Mesenchymal stem cell (in vitro differentiated cells and primary cell): ENCODE results near the gene PLCE1.
A peak's percentile ranks its signal among the peaks of the same experiment; 100 is the strongest.

Source experiments
- DNase-seq: peaks from one replicate; pipeline ENCODE4 v3.0.0-alpha.2; 2013
- H2AFZ ChIP-seq: one replicate; pipeline ENCODE4 v1.6.1; 2013; ENCODE audit warnings: low read depth, mild to moderate bottlenecking, control low read depth, inconsistent platforms, low read length, moderate library complexity
- H2AK5ac ChIP-seq: 2 replicates; pipeline ENCODE4 v1.6.1; 2013; ENCODE audit warnings: low read length, moderate library complexity, mild to moderate bottlenecking, inconsistent platforms; ENCODE audit not compliant: severe bottlenecking
- H2BK120ac ChIP-seq: one replicate; pipeline ENCODE4 v1.6.1; 2013; ENCODE audit warnings: low read depth, mild to moderate bottlenecking, inconsistent platforms, low read length, moderate library complexity
- H2BK12ac ChIP-seq, 2 experiments: one replicate each; pipeline ENCODE4 v1.6.1; 2013; ENCODE audit warnings: inconsistent platforms in 2 of 2, low read length in 2 of 2, mild to moderate bottlenecking in 2 of 2, moderate library complexity in 2 of 2, control low read depth in 1 of 2
- H2BK15ac ChIP-seq: one replicate; pipeline ENCODE4 v1.6.1; 2013; ENCODE audit warnings: mild to moderate bottlenecking, low read depth, inconsistent platforms; ENCODE audit not compliant: poor library complexity, severe bottlenecking
- H2BK5ac ChIP-seq: 2 replicates; pipeline ENCODE4 v1.6.1; 2013; ENCODE audit warnings: low read depth, mild to moderate bottlenecking, low read length, control low read depth, inconsistent platforms; ENCODE audit not compliant: poor library complexity, severe bottlenecking
- H3K14ac ChIP-seq, 2 experiments: one replicate each; pipeline ENCODE4 v1.6.1; 2013; ENCODE audit warnings: inconsistent platforms in 2 of 2, low read length in 2 of 2, control low read depth in 1 of 2, mild to moderate bottlenecking in 1 of 2, moderate library complexity in 1 of 2
- H3K18ac ChIP-seq, 2 experiments: one replicate each; pipeline ENCODE4 v1.6.1; 2013; ENCODE audit warnings: inconsistent platforms in 2 of 2, low read length in 2 of 2, control low read depth in 1 of 2, low read depth in 1 of 2, mild to moderate bottlenecking in 1 of 2
- H3K23ac ChIP-seq, 2 experiments: one replicate each; pipeline ENCODE4 v1.6.1; 2013; ENCODE audit warnings: inconsistent platforms in 2 of 2, low read length in 2 of 2, mild to moderate bottlenecking in 2 of 2, moderate library complexity in 2 of 2, control low read depth in 1 of 2
- H3K27ac ChIP-seq: 2 replicates; pipeline ENCODE4 v1.5.1; 2013; ENCODE audit warnings: mild to moderate bottlenecking, moderate library complexity, low read length, control low read depth, inconsistent platforms; ENCODE audit not compliant: poor library complexity, severe bottlenecking
- H3K27me3 ChIP-seq, 2 experiments: 2 replicates each; pipeline versions ENCODE4 v1.6.1 to v1.7.0; 2013; ENCODE audit warnings: low read length in 2 of 2, mild to moderate bottlenecking in 2 of 2, moderate library complexity in 2 of 2, control low read depth in 1 of 2, inconsistent platforms in 1 of 2; ENCODE audit not compliant: control insufficient read depth in 1 of 2, insufficient read depth in 1 of 2
- H3K36me3 ChIP-seq, 2 experiments: 2 replicates each; pipeline versions ENCODE4 v1.6.1 to v1.7.0; 2013; ENCODE audit warnings: low read length in 2 of 2, control low read depth in 1 of 2, inconsistent platforms in 1 of 2, low read depth in 1 of 2, mild to moderate bottlenecking in 1 of 2; ENCODE audit not compliant: insufficient read depth in 2 of 2, control insufficient read depth in 1 of 2
- H3K4ac ChIP-seq, 2 experiments: one replicate each; pipeline ENCODE4 v1.6.1; 2013; ENCODE audit warnings: inconsistent platforms in 2 of 2, low read length in 2 of 2, mild to moderate bottlenecking in 2 of 2, moderate library complexity in 2 of 2, control low read depth in 1 of 2, low read depth in 1 of 2
- H3K4me1 ChIP-seq: 2 replicates; pipeline ENCODE4 v1.6.1; 2013; ENCODE audit warnings: low read depth, low read length, control low read depth; ENCODE audit not compliant: control insufficient read depth, insufficient read depth
- H3K4me2 ChIP-seq: 2 replicates; pipeline ENCODE4 v1.6.1; 2013; ENCODE audit warnings: low read length, mild to moderate bottlenecking, inconsistent platforms; ENCODE audit not compliant: poor library complexity, severe bottlenecking
- H3K4me3 ChIP-seq, 2 experiments: 2 replicates each; pipeline versions ENCODE4 v1.5.1 to v1.7.0; 2013; ENCODE audit warnings: low read length in 2 of 2, mild to moderate bottlenecking in 2 of 2, control low read depth in 1 of 2, low read depth in 1 of 2; ENCODE audit not compliant: insufficient read depth in 1 of 2
- H3K79me1 ChIP-seq: replicated peaks from 2 replicates; pipeline ENCODE4 v1.6.1; 2013; ENCODE audit warnings: mild to moderate bottlenecking, control low read depth, low read length, inconsistent platforms; ENCODE audit not compliant: poor library complexity, severe bottlenecking
- H3K9ac ChIP-seq: 2 replicates; pipeline ENCODE4 v1.7.0; 2013; ENCODE audit warnings: mild to moderate bottlenecking, low read length, moderate library complexity
- H3K9me3 ChIP-seq: 2 replicates; pipeline ENCODE4 v1.7.0; 2013; ENCODE audit warnings: mild to moderate bottlenecking, low read length; ENCODE audit not compliant: control insufficient read depth
- H4K8ac ChIP-seq: one replicate; pipeline ENCODE4 v1.6.1; 2013; ENCODE audit warnings: inconsistent platforms, mild to moderate bottlenecking, low read length, moderate library complexity
- H4K91ac ChIP-seq: one replicate; pipeline ENCODE4 v1.6.1; 2013; ENCODE audit warnings: mild to moderate bottlenecking, low read length, inconsistent platforms
- WGBS: methylation state at CpG from one replicate; pipeline ENCODE4 v1.1.7; 2013; ENCODE audit warnings: mixed read lengths; 5-methylcytosine and 5-hydroxymethylcytosine counted together

PLCE1 gene

GRCh38 chr10:94005050-94005449 is 11.3 kb downstream of the PLCE1 start:
- Histone ChIP-seq H2AFZ (no peak overlapping the region), H4K91ac (no peak overlapping the region), H3K9me3 (peaks cover under 1% of the 10 kb centered on the region), H3K79me1 (peaks cover 2% of the 10 kb centered on the region), H3K14ac (no peak overlapping the region), H3K4me2 (no peak overlapping the region), H3K9ac (no peak overlapping the region), H2BK15ac (no peak overlapping the region), H3K36me3 (no peaks in the 10 kb centered on the region), H3K4ac (no peak overlapping the region), H2BK5ac (no peak overlapping the region), H2BK120ac (no peak overlapping the region), H3K27ac (no peak overlapping the region), H3K18ac (no peak overlapping the region), H3K4me1 (no peaks in the 10 kb centered on the region), H2AK5ac (no peak overlapping the region), H3K27me3 (no peaks in the 10 kb centered on the region), H3K4me3 (no peak overlapping the region), H3K23ac (no peak overlapping the region), H2BK12ac (no peak overlapping the region), H4K8ac (no peak overlapping the region)
- 97% methylated on average over 2 of the region's 2 CpGs for WGBS
- DNase-seq: no peak

- Histone ChIP-seq H3K4ac (no peak overlapping the region), H3K14ac (no peak overlapping the region), H3K4me2 (no peak overlapping the region), H3K9me3 (peaks cover 4% of the 10 kb centered on the region), H3K4me1 (no peaks in the 10 kb centered on the region), H2BK15ac (no peak overlapping the region), H2AK5ac (no peak overlapping the region), H3K9ac (peak overlapping the region; percentile 66), H2BK12ac (no peak overlapping the region), H3K23ac (no peak overlapping the region), H2BK5ac (no peak overlapping the region), H2BK120ac (no peak overlapping the region), H3K18ac (no peak overlapping the region), H3K27ac (no peak overlapping the region), H3K4me3 (peak overlapping the region in 1 of 2 experiments; percentile 47), H2AFZ (no peak overlapping the region), H3K27me3 (no peaks in the 10 kb centered on the region), H3K36me3 (no peaks in the 10 kb centered on the region), H4K91ac (no peak overlapping the region), H4K8ac (no peak overlapping the region), H3K79me1 (peaks cover 2% of the 10 kb centered on the region)
- peak; percentile 17 for DNase-seq
- 67% methylated on average over 4 of the region's 4 CpGs for WGBS
These were observed 13.1 kb downstream of the PLCE1 start for GRCh38 chr10:94006591-94007550.

- Histone ChIP-seq H3K9ac (no peak overlapping the region), H2BK12ac (no peak overlapping the region)
- WGBS: 100% methylated on average over 1 of the region's 2 CpGs
These were observed 14.8 kb downstream of the PLCE1 start for GRCh38 chr10:94008526-94008925.

GRCh38 chr10:94010116-94010515 is 16.4 kb downstream of the PLCE1 start:
- Histone ChIP-seq H3K36me3 (no peaks in the 10 kb centered on the region), H4K8ac (no peak overlapping the region)

More at GRCh38 chr10:94008526-94008925, 14.8 kb downstream of the PLCE1 start:
- no peak overlapping the region for H2AK5ac ChIP-seq
- DNase-seq: no peak
- H3K4ac ChIP-seq: no peak overlapping the region
- H3K23ac ChIP-seq: no peak overlapping the region
- no peak overlapping the region for H2BK120ac ChIP-seq
- H3K4me2 ChIP-seq: no peak overlapping the region
- no peaks in the 10 kb centered on the region for H3K36me3 ChIP-seq
- no peaks in the 10 kb centered on the region for H3K4me1 ChIP-seq
- no peak overlapping the region for H4K91ac ChIP-seq
- peaks cover 2% of the 10 kb centered on the region for H3K79me1 ChIP-seq
- H3K14ac ChIP-seq: no peak overlapping the region
- H2BK5ac ChIP-seq: no peak overlapping the region
- H4K8ac ChIP-seq: no peak overlapping the region
- no peak overlapping the region for H3K27ac ChIP-seq
- H2BK15ac ChIP-seq: no peak overlapping the region
- H3K9me3 ChIP-seq: peaks cover 4% of the 10 kb centered on the region
- H3K18ac ChIP-seq: no peak overlapping the region
- no peak overlapping the region for H3K4me3 ChIP-seq
- H2AFZ ChIP-seq: no peak overlapping the region
- H3K27me3 ChIP-seq: no peaks in the 10 kb centered on the region

More at GRCh38 chr10:94010116-94010515, 16.4 kb downstream of the PLCE1 start:
- no peak overlapping the region for H3K23ac ChIP-seq
- H3K4ac ChIP-seq: no peak overlapping the region
- H3K4me2 ChIP-seq: no peak overlapping the region
- H3K4me3 ChIP-seq: no peak overlapping the region
- H3K14ac ChIP-seq: no peak overlapping the region
- H2AK5ac ChIP-seq: no peak overlapping the region
- H2BK12ac ChIP-seq: no peak overlapping the region
- H3K79me1 ChIP-seq: peaks cover 2% of the 10 kb centered on the region
- no peak overlapping the region for H4K91ac ChIP-seq
- no peak overlapping the region for H2BK15ac ChIP-seq
- H3K27ac ChIP-seq: no peak overlapping the region
- H3K18ac ChIP-seq: no peak overlapping the region
- 95% methylated on average over 2 of the region's 2 CpGs for WGBS
- H3K9me3 ChIP-seq: peaks cover 4% of the 10 kb centered on the region
- H2AFZ ChIP-seq: no peak overlapping the region
- no peak overlapping the region for H2BK120ac ChIP-seq
- H2BK5ac ChIP-seq: no peak overlapping the region
- no peak for DNase-seq
- no peaks in the 10 kb centered on the region for H3K27me3 ChIP-seq
- no peak overlapping the region for H3K9ac ChIP-seq
- no peaks in the 10 kb centered on the region for H3K4me1 ChIP-seq
